Measurements from ENCODE around the gene SIX3. TPM values are rescaled to one million over a fixed set of nuclear protein-coding genes. Genes with fewer than 3 reads are reported as not detected.

SIX3 gene
- total and polyA plus RNA-seq, 10 donors, result 0.03 TPM; not detected in 9

- WGBS, 5 donors, result 40 to 69% (median 50%) methylated on average over 5 of the region's 5 CpGs
- Histone ChIP-seq H3K9me3 (peaks cover 0 to 36% (median 29%) of the 10 kb centered on the region in 8 donors), H3K4me3 (no peak overlapping the region), H3K27me3 (replicated peaks in 1 of 7) (peaks cover 0 to 15% (median 0%) of the 10 kb centered on the region in 7 donors), H3K27ac (no peak overlapping the region), H3K36me3 (no peaks in the 10 kb centered on the region), H3K4me1 (no peaks in the 10 kb centered on the region)
- intact Hi-C loops (cut with DNase I; ENCODE audit: low total_unique reads), result no loop called here
- TF ChIP-seq POLR2A (IDR thresholded peaks at IDR 0.05) (no peak), POLR2AphosphoS5 (IDR thresholded peaks at IDR 0.05) (no peak), CTCF (IDR thresholded peaks at IDR 0.05 in 8 of 11, conservative IDR thresholded peaks at IDR 0.05 in 3 of 11) (no peak)
- no peak for DNase-seq
Measured at GRCh38 chr2:44912660-44913059, 28.8 kb upstream of the SIX3 start.

DNA sequence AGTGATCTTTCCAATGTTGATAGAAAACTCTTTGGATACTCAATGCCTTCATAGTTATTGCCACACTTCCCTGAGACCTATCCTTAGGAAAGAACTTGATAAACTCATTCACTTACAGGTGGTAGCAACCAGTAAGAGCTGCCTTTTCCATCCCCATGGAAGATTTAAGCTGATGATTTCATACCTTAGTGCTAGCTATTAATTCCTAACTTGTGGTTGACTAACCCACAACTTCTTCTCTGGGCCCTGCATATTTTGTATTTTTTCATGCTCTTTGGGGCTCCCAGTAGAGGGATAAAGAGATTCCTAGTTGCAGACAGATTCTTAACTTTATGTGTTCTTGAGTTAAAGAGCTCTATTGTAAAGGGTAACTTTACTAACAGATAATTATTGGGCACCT, 25.2 kb upstream of the SIX3 start:
- TF ChIP-seq POLR2AphosphoS5 (IDR thresholded peaks at IDR 0.05), result no peak
- no peak for TF ChIP-seq POLR2A (IDR thresholded peaks at IDR 0.05)
- no peak for TF ChIP-seq CTCF (IDR thresholded peaks at IDR 0.05 in 8 of 11, conservative IDR thresholded peaks at IDR 0.05 in 3 of 11)
- H3K4me3 ChIP-seq, result no peak overlapping the region
- DNase-seq, result no peak
- peaks cover 0 to 38% (median 0%) of the 10 kb centered on the region in 7 donors for H3K27me3 ChIP-seq (replicated peaks in 1 of 7)
- peaks cover 0 to 10% (median 4%) of the 10 kb centered on the region in 8 donors for H3K9me3 ChIP-seq
- H3K27ac ChIP-seq, result no peak overlapping the region
- H3K36me3 ChIP-seq, result no peaks in the 10 kb centered on the region
- intact Hi-C loops (cut with DNase I; ENCODE audit: low total_unique reads), result no loop called here
- H3K4me1 ChIP-seq, result no peaks in the 10 kb centered on the region

GRCh38 chr2:44918095-44918775, 23.3 kb upstream of the SIX3 start:
- TF ChIP-seq POLR2AphosphoS5 (IDR thresholded peaks at IDR 0.05), result no peak
- TF ChIP-seq CTCF (IDR thresholded peaks at IDR 0.05 in 8 of 11, conservative IDR thresholded peaks at IDR 0.05 in 3 of 11), result no peak
- TF ChIP-seq POLR2A (IDR thresholded peaks at IDR 0.05), result no peak
- 69 to 86% (median 77%) methylated on average over 4 of the region's 4 CpGs for WGBS, 5 donors
- DNase-seq, result no peak
- no peaks in the 10 kb centered on the region for H3K9me3 ChIP-seq
- H3K36me3 ChIP-seq, result no peaks in the 10 kb centered on the region
- H3K4me3 ChIP-seq, result no peak overlapping the region
- H3K27ac ChIP-seq, result no peak overlapping the region
- intact Hi-C loops (cut with DNase I; ENCODE audit: low total_unique reads), result no loop called here
- H3K27me3 ChIP-seq (replicated peaks in 1 of 7), result peaks cover 0 to 57% (median 10%) of the 10 kb centered on the region in 7 donors
- H3K4me1 ChIP-seq, result no peaks in the 10 kb centered on the region

- 33 to 88% (median 53%) methylated on average over 2 of the region's 2 CpGs for WGBS, 5 donors
- H3K27ac ChIP-seq, result no peak overlapping the region
- H3K27me3 ChIP-seq (replicated peaks in 1 of 7), result peaks cover 0 to 82% (median 21%) of the 10 kb centered on the region in 7 donors
- intact Hi-C loops (cut with DNase I; ENCODE audit: low total_unique reads), result no loop called here
- no peaks in the 10 kb centered on the region for H3K36me3 ChIP-seq
- H3K9me3 ChIP-seq, result no peaks in the 10 kb centered on the region
- no peaks in the 10 kb centered on the region for H3K4me1 ChIP-seq
- TF ChIP-seq CTCF (IDR thresholded peaks at IDR 0.05 in 8 of 11, conservative IDR thresholded peaks at IDR 0.05 in 3 of 11) (no peak), POLR2A (IDR thresholded peaks at IDR 0.05) (no peak), POLR2AphosphoS5 (IDR thresholded peaks at IDR 0.05) (no peak)
- H3K4me3 ChIP-seq, result no peak overlapping the region
- DNase-seq, result no peak
Measured at GRCh38 chr2:44920751-44921150, 20.8 kb upstream of the SIX3 start.

All from spleen (tissue), 11 donors.